Mucosa of rectum (tissue), 2 donors: Measurements from ENCODE around the gene CLEC2A.
"Not testable (repeated sequence)": the region's sequence is repeated elsewhere in the genome, so short reads cannot be mapped to it uniquely, and the experiment has no call there.

Experiments
- H3K27ac ChIP-seq, 2 donors: one replicate each; pipeline ENCODE4 v1.7.0; 2013; ENCODE audit warnings: inconsistent platforms in 2 of 2, low read depth in 2 of 2, low read length in 2 of 2
- H3K27me3 ChIP-seq, 2 donors: one replicate each; pipeline ENCODE4 v1.7.0; 2013; ENCODE audit warnings: low read length in 2 of 2; ENCODE audit not compliant: control insufficient read depth in 2 of 2, insufficient read depth in 2 of 2
- H3K36me3 ChIP-seq, 2 donors: one replicate each; pipeline ENCODE4 v1.7.0; 2013; ENCODE audit warnings: low read length in 2 of 2; ENCODE audit not compliant: control insufficient read depth in 2 of 2, insufficient read depth in 2 of 2
- H3K4me1 ChIP-seq, 2 donors: one replicate each; pipeline ENCODE4 v1.7.0; 2013; ENCODE audit warnings: low read length in 2 of 2, mild to moderate bottlenecking in 1 of 2; ENCODE audit not compliant: control insufficient read depth in 2 of 2, insufficient read depth in 2 of 2
- H3K4me3 ChIP-seq, 2 donors: one replicate each; pipeline ENCODE4 v1.7.0; 2013; ENCODE audit warnings: low read length in 2 of 2
- H3K9ac ChIP-seq, 2 donors: one replicate each; pipeline ENCODE4 v1.7.0; 2013; ENCODE audit warnings: low read length in 2 of 2, low read depth in 1 of 2, mild to moderate bottlenecking in 1 of 2
- H3K9me3 ChIP-seq, 2 donors: one replicate each; pipeline ENCODE4 v1.7.0; 2013; ENCODE audit warnings: low read length in 2 of 2; ENCODE audit not compliant: control insufficient read depth in 2 of 2
- donor health status: healthy.
- donor health status: Normal muscosa, but diverticular disease.

Gene CLEC2A

DNA sequence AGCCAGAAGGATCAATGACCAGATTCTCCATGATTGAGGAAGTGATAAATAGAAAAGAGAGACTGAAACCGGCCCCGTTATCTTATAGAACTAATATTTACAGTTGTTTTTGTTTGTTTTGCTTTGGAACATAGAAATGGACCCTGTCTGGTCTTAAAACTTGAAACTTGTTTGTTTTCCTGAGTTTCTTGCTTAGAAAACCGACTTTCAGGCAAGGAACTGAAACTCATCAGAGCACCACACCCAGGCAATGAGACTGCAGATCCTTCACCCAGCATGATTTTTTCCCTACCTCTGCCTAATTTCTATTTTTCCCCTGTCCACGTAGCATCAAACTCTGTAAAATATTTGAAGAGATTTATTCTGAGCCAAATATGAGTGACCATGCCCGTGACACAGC, 28.4 kb upstream of the CLEC2A start:
- Histone ChIP-seq H3K27ac (no peak overlapping the region), H3K9ac (no peak overlapping the region), H3K4me3 (no peak overlapping the region), H3K27me3 (no peaks in the 10 kb centered on the region), H3K36me3 (no peaks in the 10 kb centered on the region), H3K9me3 (no peaks in the 10 kb centered on the region), H3K4me1 (no peaks in the 10 kb centered on the region)

DNA sequence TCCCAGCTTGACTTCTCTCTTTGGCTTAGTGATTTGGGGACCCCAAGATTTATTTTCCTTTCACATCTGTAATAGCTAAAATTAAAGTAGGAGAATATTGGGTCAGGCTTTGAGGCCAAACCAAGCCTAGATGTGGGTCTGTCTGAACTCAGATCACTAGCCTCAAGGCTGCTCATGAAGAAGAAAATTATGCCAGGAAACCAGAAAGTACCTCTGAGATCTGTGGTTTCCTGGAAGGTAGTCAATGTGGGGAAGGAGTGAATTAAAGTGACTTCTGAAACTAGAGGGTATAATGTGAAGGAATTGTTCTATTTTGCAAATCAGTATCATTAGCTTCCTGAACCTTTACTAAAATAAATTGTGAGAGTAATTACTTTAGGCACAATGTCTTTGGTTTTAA, 25.7 kb upstream of the CLEC2A start:
- no peaks in the 10 kb centered on the region for H3K4me1 ChIP-seq

GRCh38 chr12:9952954-9953729, 21.0 kb upstream of the CLEC2A start:
- H3K9me3 ChIP-seq, H3K27me3 ChIP-seq, H3K9ac ChIP-seq, H3K36me3 ChIP-seq, H3K4me3 ChIP-seq, H3K27ac ChIP-seq, H3K4me1 ChIP-seq: not testable (repeated sequence)

More for the DNA sequence above, 25.7 kb upstream of the CLEC2A start:
- Histone ChIP-seq H3K36me3 (no peaks in the 10 kb centered on the region), H3K27ac (no peak overlapping the region), H3K9me3 (no peaks in the 10 kb centered on the region), H3K9ac (no peak overlapping the region), H3K4me3 (no peak overlapping the region), H3K27me3 (no peaks in the 10 kb centered on the region)

- Histone ChIP-seq H3K4me3 (no peak overlapping the region), H3K27ac (no peak overlapping the region)
These were observed 19.0 kb upstream of the CLEC2A start for GRCh38 chr12:9951026-9951675.

GRCh38 chr12:9948606-9949296, 16.6 kb upstream of the CLEC2A start:
- Histone ChIP-seq H3K4me3 (no peak overlapping the region), H3K36me3 (no peaks in the 10 kb centered on the region), H3K27me3 (no peaks in the 10 kb centered on the region), H3K9me3 (no peaks in the 10 kb centered on the region), H3K4me1 (no peaks in the 10 kb centered on the region), H3K9ac (no peak overlapping the region), H3K27ac (peak overlapping the region in 1 of 2 donors; percentile 38)

More at GRCh38 chr12:9951026-9951675, 19.0 kb upstream of the CLEC2A start:
- H3K27me3 ChIP-seq, result no peaks in the 10 kb centered on the region
- no peaks in the 10 kb centered on the region for H3K36me3 ChIP-seq
- no peak overlapping the region for H3K9ac ChIP-seq
- H3K4me1 ChIP-seq, result no peaks in the 10 kb centered on the region
- no peaks in the 10 kb centered on the region for H3K9me3 ChIP-seq

DNA sequence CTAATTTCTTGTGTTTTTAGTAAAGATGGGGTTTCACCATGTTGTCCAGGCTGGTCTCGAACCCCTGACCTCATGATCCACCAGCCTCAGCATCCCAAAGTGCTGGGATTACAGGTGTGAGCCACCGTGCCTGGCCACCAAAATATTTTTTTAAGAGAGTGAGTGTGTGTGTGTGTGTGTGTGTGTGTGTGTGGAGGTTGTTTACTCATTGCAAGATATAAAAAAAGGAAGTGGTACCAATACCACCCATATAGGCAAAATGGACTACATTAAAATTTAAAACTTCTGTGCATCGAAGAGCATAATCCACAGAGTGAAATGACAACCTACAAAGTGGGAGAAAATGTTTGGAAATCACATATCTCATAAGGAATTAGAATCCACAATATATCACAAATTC, 15.5 kb upstream of the CLEC2A start:
- no peaks in the 10 kb centered on the region for H3K36me3 ChIP-seq
- no peak overlapping the region for H3K27ac ChIP-seq
- H3K9me3 ChIP-seq, result no peaks in the 10 kb centered on the region
- no peak overlapping the region for H3K9ac ChIP-seq
- H3K4me3 ChIP-seq, result no peak overlapping the region
- H3K4me1 ChIP-seq, result no peaks in the 10 kb centered on the region
- H3K27me3 ChIP-seq, result peaks cover 0 to 3% of the 10 kb centered on the region in 2 donors

DNA sequence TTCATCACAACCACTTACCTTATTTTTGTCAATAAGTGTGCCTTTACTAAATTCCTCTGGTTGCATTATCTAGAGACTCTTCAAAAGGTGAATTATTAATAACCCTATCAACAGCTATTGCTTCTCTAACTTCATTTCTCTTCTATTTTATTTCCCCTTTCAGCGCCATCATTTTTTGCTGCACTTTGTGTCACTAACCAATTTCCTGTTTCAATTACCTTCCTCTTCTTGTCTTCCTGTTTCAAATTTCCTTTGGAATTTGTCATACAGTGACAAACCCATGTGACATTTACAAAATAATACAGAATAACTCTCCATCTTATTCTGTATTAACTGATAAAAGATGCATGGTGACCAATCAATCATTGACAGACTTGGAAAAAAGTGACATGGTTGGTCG, 12.2 kb upstream of the CLEC2A start:
- no peak overlapping the region for H3K4me3 ChIP-seq

DNA sequence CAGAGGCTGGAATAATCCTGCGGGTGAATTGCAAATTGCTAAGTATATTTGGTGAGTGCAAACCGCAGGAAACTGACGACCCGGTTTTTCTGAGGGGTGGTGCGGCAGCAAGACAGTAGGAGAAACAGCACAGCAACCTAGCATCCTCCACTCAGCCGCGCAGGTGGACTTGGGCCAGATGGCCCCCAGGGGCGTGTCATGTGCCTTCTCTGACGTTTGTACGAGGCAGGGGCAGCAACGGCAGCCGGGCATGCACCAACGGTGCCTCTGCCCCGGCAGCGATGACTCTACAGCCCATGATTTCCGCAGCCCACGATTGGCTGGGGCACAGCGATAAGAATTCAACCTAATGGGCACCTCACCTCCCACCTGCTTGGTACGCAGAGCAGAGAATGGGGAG, 11.1 kb upstream of the CLEC2A start:
- Histone ChIP-seq H3K9me3 (no peaks in the 10 kb centered on the region), H3K4me3 (no peak overlapping the region), H3K4me1 (no peaks in the 10 kb centered on the region), H3K27me3 (peaks cover 0 to 3% of the 10 kb centered on the region in 2 donors), H3K27ac (no peak overlapping the region), H3K36me3 (no peaks in the 10 kb centered on the region), H3K9ac (no peak overlapping the region)

More for the DNA sequence above, 12.2 kb upstream of the CLEC2A start:
- no peaks in the 10 kb centered on the region for H3K9me3 ChIP-seq
- H3K36me3 ChIP-seq, result no peaks in the 10 kb centered on the region
- no peak overlapping the region for H3K9ac ChIP-seq
- H3K27me3 ChIP-seq, result peaks cover 0 to 3% of the 10 kb centered on the region in 2 donors
- H3K27ac ChIP-seq, result no peak overlapping the region
- H3K4me1 ChIP-seq, result no peaks in the 10 kb centered on the region

DNA sequence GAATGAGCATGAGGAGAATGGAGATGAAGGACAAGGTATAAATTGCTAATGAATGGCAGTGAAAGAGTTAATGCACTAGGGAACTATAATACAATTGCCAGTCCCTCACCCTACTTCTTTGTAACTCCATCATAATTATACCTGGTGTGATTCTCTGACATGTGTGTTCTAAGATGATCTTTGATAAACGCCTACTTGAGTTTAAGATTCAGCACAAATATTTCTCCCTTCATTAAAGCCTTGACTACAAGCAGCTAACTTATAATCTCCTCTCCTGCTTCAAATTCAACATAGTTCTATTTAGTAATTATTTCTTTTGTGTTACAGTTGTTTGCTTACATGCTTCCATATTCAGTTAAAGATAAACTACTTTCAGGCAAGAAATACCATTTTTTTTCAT, 9.7 kb upstream of the CLEC2A start:
- no peaks in the 10 kb centered on the region for H3K36me3 ChIP-seq
- H3K4me3 ChIP-seq, result no peak overlapping the region
- peaks cover 0 to 3% of the 10 kb centered on the region in 2 donors for H3K27me3 ChIP-seq
- no peak overlapping the region for H3K9ac ChIP-seq
- no peaks in the 10 kb centered on the region for H3K4me1 ChIP-seq
- no peaks in the 10 kb centered on the region for H3K9me3 ChIP-seq
- H3K27ac ChIP-seq, result no peak overlapping the region

- Histone ChIP-seq H3K4me1 (no peaks in the 10 kb centered on the region), H3K27ac (no peak overlapping the region), H3K9me3 (no peaks in the 10 kb centered on the region), H3K36me3 (no peaks in the 10 kb centered on the region), H3K9ac (no peak overlapping the region), H3K27me3 (peaks cover 0 to 3% of the 10 kb centered on the region in 2 donors), H3K4me3 (no peak overlapping the region)
These were observed 8.2 kb upstream of the CLEC2A start for GRCh38 chr12:9940375-9940774.
